Measurements from ENCODE around the gene CCN2. TPM values are rescaled to one million over a fixed set of nuclear protein-coding genes. Genes with fewer than 3 reads are reported as not detected.
A peak's percentile ranks its signal among the peaks of the same experiment; 100 is the strongest.

Gene CCN2
- total RNA-seq, 4 donors from 2014 or later, result 418 to 749 (median 509) TPM

- DNase-seq (ENCODE audit: extremely low spot score), result no peak
- Histone ChIP-seq H3K4me3 (no peak overlapping the region), H3K27ac (replicated peaks in 1 of 4) (no peak overlapping the region), H3K4me1 (peaks cover 0 to 55% (median 44%) of the 10 kb centered on the region in 4 donors), H3K27me3 (no peaks in the 10 kb centered on the region), H3K36me3 (no peaks in the 10 kb centered on the region), H3K9me3 (no peaks in the 10 kb centered on the region)
- 84% methylated on average over 5 of the region's 5 CpGs for WGBS
- TF ChIP-seq EP300 (IDR thresholded peaks at IDR 0.05) (no peak), POLR2AphosphoS5 (IDR thresholded peaks at IDR 0.05) (peak in 1 of 2 donors; percentile 26)
- intact Hi-C loops (cut with DNase I), result no loop called here
Measured at GRCh38 chr6:131979515-131980337, 28.6 kb upstream of the CCN2 start.

- no peaks in the 10 kb centered on the region for H3K27me3 ChIP-seq
- TF ChIP-seq EP300 (IDR thresholded peaks at IDR 0.05) (no peak), POLR2AphosphoS5 (IDR thresholded peaks at IDR 0.05) (no peak), POLR2A (IDR thresholded peaks at IDR 0.05; ENCODE audit: low read depth) (no peak)
- TF ChIP-seq, protein P1, sequence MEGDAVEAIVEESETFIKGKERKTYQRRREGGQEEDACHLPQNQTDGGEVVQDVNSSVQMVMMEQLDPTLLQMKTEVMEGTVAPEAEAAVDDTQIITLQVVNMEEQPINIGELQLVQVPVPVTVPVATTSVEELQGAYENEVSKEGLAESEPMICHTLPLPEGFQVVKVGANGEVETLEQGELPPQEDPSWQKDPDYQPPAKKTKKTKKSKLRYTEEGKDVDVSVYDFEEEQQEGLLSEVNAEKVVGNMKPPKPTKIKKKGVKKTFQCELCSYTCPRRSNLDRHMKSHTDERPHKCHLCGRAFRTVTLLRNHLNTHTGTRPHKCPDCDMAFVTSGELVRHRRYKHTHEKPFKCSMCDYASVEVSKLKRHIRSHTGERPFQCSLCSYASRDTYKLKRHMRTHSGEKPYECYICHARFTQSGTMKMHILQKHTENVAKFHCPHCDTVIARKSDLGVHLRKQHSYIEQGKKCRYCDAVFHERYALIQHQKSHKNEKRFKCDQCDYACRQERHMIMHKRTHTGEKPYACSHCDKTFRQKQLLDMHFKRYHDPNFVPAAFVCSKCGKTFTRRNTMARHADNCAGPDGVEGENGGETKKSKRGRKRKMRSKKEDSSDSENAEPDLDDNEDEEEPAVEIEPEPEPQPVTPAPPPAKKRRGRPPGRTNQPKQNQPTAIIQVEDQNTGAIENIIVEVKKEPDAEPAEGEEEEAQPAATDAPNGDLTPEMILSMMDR (IDR thresholded peaks at IDR 0.05), result no peak
- no peaks in the 10 kb centered on the region for H3K9me3 ChIP-seq
- intact Hi-C loops (cut with DNase I), result no loop called here
- peak overlapping the region; percentile 1 to 53 (median 24) for H3K27ac ChIP-seq (replicated peaks in 1 of 4)
- H3K4me1 ChIP-seq, result peaks cover 0 to 55% (median 44%) of the 10 kb centered on the region in 4 donors
- H3K4me3 ChIP-seq, result no peak overlapping the region
- no peak for DNase-seq (ENCODE audit: extremely low spot score)
- no peaks in the 10 kb centered on the region for H3K36me3 ChIP-seq
- 37% methylated on average over 3 of the region's 3 CpGs for WGBS
Measured at GRCh38 chr6:131978522-131978921, 27.4 kb upstream of the CCN2 start.

- intact Hi-C loops (cut with DNase I), result no loop called here
Measured at GRCh38 chr6:131976545-131977061, 25.4 kb upstream of the CCN2 start.

DNA sequence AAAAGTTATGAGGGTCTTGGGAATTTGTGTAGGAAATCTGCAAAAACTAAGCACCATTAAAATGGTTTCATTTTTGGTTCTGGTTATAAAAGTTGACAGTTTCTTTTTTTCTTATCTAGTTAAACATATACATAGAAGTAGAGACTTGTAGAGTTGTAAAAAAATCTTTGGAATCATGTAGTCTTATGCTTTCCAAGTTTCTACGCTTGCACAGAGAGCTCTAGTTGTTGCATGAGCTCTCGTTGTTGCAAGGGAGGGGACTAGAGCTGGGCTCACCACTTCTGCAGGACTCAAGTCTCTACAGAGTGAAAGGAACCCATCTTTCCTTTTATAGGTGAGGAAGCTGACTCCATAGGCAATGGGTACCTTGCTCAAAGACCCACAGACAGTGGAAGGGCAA lies 21.6 kb upstream of the CCN2 start:
- H3K27ac ChIP-seq (replicated peaks in 1 of 4), result no peak overlapping the region
- intact Hi-C loops (cut with DNase I), result no loop called here
- H3K36me3 ChIP-seq, result no peaks in the 10 kb centered on the region
- H3K9me3 ChIP-seq, result no peaks in the 10 kb centered on the region
- TF ChIP-seq, protein P1 (IDR thresholded peaks at IDR 0.05), result no peak
- TF ChIP-seq POLR2A (IDR thresholded peaks at IDR 0.05; ENCODE audit: low read depth), result no peak
- TF ChIP-seq EP300 (IDR thresholded peaks at IDR 0.05), result no peak
- TF ChIP-seq POLR2AphosphoS5 (IDR thresholded peaks at IDR 0.05), result no peak
- H3K4me1 ChIP-seq, result peaks cover 0 to 30% (median 18%) of the 10 kb centered on the region in 4 donors
- H3K4me3 ChIP-seq, result no peak overlapping the region
- H3K27me3 ChIP-seq, result no peaks in the 10 kb centered on the region
- no peak for DNase-seq (ENCODE audit: extremely low spot score)
- 69% methylated on average over 2 of the region's 2 CpGs for WGBS

More at GRCh38 chr6:131976545-131977061, 25.4 kb upstream of the CCN2 start:
- Histone ChIP-seq H3K27me3 (no peaks in the 10 kb centered on the region), H3K9me3 (no peaks in the 10 kb centered on the region), H3K36me3 (no peaks in the 10 kb centered on the region), H3K4me3 (no peak overlapping the region), H3K27ac (replicated peaks in 1 of 4) (no peak overlapping the region), H3K4me1 (peaks cover 0 to 50% (median 36%) of the 10 kb centered on the region in 4 donors)
- TF ChIP-seq POLR2A (IDR thresholded peaks at IDR 0.05; ENCODE audit: low read depth), result no peak
- no peak for TF ChIP-seq EP300 (IDR thresholded peaks at IDR 0.05)
- TF ChIP-seq POLR2AphosphoS5 (IDR thresholded peaks at IDR 0.05), result no peak
- TF ChIP-seq, protein P1 (IDR thresholded peaks at IDR 0.05), result no peak
- whole genome bisulfite sequencing, result 66% methylated on average over 6 of the region's 6 CpGs
- DNase-seq (ENCODE audit: extremely low spot score), result no peak

GRCh38 chr6:131970076-131970859 lies 19.1 kb upstream of the CCN2 start:
- WGBS, result 94% methylated on average over 2 of the region's 2 CpGs
- Histone ChIP-seq H3K36me3 (no peaks in the 10 kb centered on the region), H3K4me3 (no peak overlapping the region), H3K27ac (replicated peaks in 1 of 4) (no peak overlapping the region), H3K4me1 (peaks cover 0 to 21% (median 10%) of the 10 kb centered on the region in 4 donors), H3K27me3 (no peaks in the 10 kb centered on the region), H3K9me3 (no peaks in the 10 kb centered on the region)
- intact Hi-C loops (cut with DNase I), result no loop called here
- TF ChIP-seq EP300 (IDR thresholded peaks at IDR 0.05), result no peak
- TF ChIP-seq, protein P1 (IDR thresholded peaks at IDR 0.05), result no peak
- TF ChIP-seq POLR2A (IDR thresholded peaks at IDR 0.05; ENCODE audit: low read depth), result no peak
- TF ChIP-seq POLR2AphosphoS5 (IDR thresholded peaks at IDR 0.05), result no peak
- DNase-seq (ENCODE audit: extremely low spot score), result no peak

Measured in esophagus muscularis mucosa (tissue), 4 donors.